Measurements from ENCODE around the gene SPATS2.

DNA sequence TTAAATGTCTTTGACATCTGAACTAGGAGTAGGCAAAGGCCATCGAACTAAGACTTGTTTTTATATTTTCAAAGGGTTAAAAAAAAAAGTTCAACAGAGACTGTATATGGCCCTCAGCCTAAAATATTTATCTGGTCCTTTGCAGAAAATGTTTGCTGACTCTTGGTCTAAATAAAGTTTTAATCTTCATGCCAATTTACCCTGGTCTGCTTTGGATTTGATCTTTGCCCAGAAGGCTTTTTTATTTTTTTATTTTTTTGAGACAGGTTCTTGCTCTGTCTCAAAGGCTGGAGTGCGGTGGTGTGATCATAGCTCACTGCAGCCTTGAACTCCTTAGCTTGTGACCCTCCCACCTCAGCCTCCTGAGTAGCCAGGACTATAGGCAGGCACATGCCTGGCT, 47.1 kb downstream of the SPATS2 start:
- TF ChIP-seq, protein P1, sequence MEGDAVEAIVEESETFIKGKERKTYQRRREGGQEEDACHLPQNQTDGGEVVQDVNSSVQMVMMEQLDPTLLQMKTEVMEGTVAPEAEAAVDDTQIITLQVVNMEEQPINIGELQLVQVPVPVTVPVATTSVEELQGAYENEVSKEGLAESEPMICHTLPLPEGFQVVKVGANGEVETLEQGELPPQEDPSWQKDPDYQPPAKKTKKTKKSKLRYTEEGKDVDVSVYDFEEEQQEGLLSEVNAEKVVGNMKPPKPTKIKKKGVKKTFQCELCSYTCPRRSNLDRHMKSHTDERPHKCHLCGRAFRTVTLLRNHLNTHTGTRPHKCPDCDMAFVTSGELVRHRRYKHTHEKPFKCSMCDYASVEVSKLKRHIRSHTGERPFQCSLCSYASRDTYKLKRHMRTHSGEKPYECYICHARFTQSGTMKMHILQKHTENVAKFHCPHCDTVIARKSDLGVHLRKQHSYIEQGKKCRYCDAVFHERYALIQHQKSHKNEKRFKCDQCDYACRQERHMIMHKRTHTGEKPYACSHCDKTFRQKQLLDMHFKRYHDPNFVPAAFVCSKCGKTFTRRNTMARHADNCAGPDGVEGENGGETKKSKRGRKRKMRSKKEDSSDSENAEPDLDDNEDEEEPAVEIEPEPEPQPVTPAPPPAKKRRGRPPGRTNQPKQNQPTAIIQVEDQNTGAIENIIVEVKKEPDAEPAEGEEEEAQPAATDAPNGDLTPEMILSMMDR (IDR thresholded peaks at IDR 0.05) = no peak
- TF ChIP-seq POLR2A (IDR thresholded peaks at IDR 0.05) = no peak
